ENCODE data around the gene AGRN. TPM values are rescaled to one million over a fixed set of nuclear protein-coding genes. Genes with fewer than 3 reads are reported as not detected.
A peak's percentile ranks its signal among the peaks of the same experiment; 100 is the strongest.

The AGRN gene
- total RNA-seq, 1 donor: 30.0 TPM

- Histone ChIP-seq H3K27ac (ENCODE audit: low read depth, low read length) (no peak overlapping the region), H4K20me1 (ENCODE audit: insufficient read depth, low read length) (no peaks in the 10 kb centered on the region), H3K4me1 (ENCODE audit: insufficient read depth, low read length) (peaks cover 4% of the 10 kb centered on the region), H3K4me2 (ENCODE audit: insufficient read depth, low read length) (no peak overlapping the region), H3K36me3 (ENCODE audit: insufficient read depth, low read length) (no peaks in the 10 kb centered on the region), H3K4me3 (ENCODE audit: insufficient read depth, low read length) (no peak overlapping the region), H2AFZ (ENCODE audit: low read length) (no peak overlapping the region), H3K79me2 (ENCODE audit: insufficient read depth, low read length) (no peaks in the 10 kb centered on the region), H3K27me3 (ENCODE audit: insufficient read depth, low read length) (peaks cover 48% of the 10 kb centered on the region), H3K9me3 (ENCODE audit: low read depth, low read length) (no peaks in the 10 kb centered on the region)
- TF ChIP-seq, protein P1, sequence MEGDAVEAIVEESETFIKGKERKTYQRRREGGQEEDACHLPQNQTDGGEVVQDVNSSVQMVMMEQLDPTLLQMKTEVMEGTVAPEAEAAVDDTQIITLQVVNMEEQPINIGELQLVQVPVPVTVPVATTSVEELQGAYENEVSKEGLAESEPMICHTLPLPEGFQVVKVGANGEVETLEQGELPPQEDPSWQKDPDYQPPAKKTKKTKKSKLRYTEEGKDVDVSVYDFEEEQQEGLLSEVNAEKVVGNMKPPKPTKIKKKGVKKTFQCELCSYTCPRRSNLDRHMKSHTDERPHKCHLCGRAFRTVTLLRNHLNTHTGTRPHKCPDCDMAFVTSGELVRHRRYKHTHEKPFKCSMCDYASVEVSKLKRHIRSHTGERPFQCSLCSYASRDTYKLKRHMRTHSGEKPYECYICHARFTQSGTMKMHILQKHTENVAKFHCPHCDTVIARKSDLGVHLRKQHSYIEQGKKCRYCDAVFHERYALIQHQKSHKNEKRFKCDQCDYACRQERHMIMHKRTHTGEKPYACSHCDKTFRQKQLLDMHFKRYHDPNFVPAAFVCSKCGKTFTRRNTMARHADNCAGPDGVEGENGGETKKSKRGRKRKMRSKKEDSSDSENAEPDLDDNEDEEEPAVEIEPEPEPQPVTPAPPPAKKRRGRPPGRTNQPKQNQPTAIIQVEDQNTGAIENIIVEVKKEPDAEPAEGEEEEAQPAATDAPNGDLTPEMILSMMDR (IDR thresholded peaks at IDR 0.05; ENCODE audit: extremely low read depth, low read depth, low read length): no peak
- DNase-seq (ENCODE audit: insufficient read length, low spot score, missing footprints): peak; percentile 80
These were observed 21.8 kb upstream of the AGRN start for GRCh38 chr1:997993-998744.

- H2AFZ ChIP-seq (ENCODE audit: low read length): no peak overlapping the region
- no peak overlapping the region for H3K27ac ChIP-seq (ENCODE audit: low read depth, low read length)
- peaks cover 4% of the 10 kb centered on the region for H3K4me1 ChIP-seq (ENCODE audit: insufficient read depth, low read length)
These were observed 21.2 kb upstream of the AGRN start for GRCh38 chr1:998745-998994.

GRCh38 chr1:998995-999724 is 20.8 kb upstream of the AGRN start:
- Histone ChIP-seq H3K27ac (ENCODE audit: low read depth, low read length) (no peak overlapping the region), H3K27me3 (ENCODE audit: insufficient read depth, low read length) (peaks cover 48% of the 10 kb centered on the region), H3K4me3 (ENCODE audit: insufficient read depth, low read length) (peak overlapping the region; percentile 60), H4K20me1 (ENCODE audit: insufficient read depth, low read length) (no peaks in the 10 kb centered on the region), H2AFZ (ENCODE audit: low read length) (no peak overlapping the region), H3K4me1 (ENCODE audit: insufficient read depth, low read length) (peaks cover 4% of the 10 kb centered on the region), H3K4me2 (ENCODE audit: insufficient read depth, low read length) (peak overlapping the region; percentile 32), H3K79me2 (ENCODE audit: insufficient read depth, low read length) (no peaks in the 10 kb centered on the region), H3K9me3 (ENCODE audit: low read depth, low read length) (no peaks in the 10 kb centered on the region), H3K36me3 (ENCODE audit: insufficient read depth, low read length) (no peaks in the 10 kb centered on the region)
- TF ChIP-seq, protein P1 (IDR thresholded peaks at IDR 0.05; ENCODE audit: extremely low read depth, low read depth, low read length): no peak
- peak; percentile 90 for DNase-seq (ENCODE audit: insufficient read length, low spot score, missing footprints)

More at GRCh38 chr1:998745-998994, 21.2 kb upstream of the AGRN start:
- no peak for DNase-seq (ENCODE audit: insufficient read length, low spot score, missing footprints)
- H3K79me2 ChIP-seq (ENCODE audit: insufficient read depth, low read length): no peaks in the 10 kb centered on the region
- H3K4me3 ChIP-seq (ENCODE audit: insufficient read depth, low read length): peak overlapping the region; percentile 60
- peaks cover 48% of the 10 kb centered on the region for H3K27me3 ChIP-seq (ENCODE audit: insufficient read depth, low read length)
- H3K4me2 ChIP-seq (ENCODE audit: insufficient read depth, low read length): peak overlapping the region; percentile 32
- TF ChIP-seq, protein P1 (IDR thresholded peaks at IDR 0.05; ENCODE audit: extremely low read depth, low read depth, low read length): no peak
- no peaks in the 10 kb centered on the region for H4K20me1 ChIP-seq (ENCODE audit: insufficient read depth, low read length)
- no peaks in the 10 kb centered on the region for H3K36me3 ChIP-seq (ENCODE audit: insufficient read depth, low read length)
- H3K9me3 ChIP-seq (ENCODE audit: low read depth, low read length): no peaks in the 10 kb centered on the region

DNA sequence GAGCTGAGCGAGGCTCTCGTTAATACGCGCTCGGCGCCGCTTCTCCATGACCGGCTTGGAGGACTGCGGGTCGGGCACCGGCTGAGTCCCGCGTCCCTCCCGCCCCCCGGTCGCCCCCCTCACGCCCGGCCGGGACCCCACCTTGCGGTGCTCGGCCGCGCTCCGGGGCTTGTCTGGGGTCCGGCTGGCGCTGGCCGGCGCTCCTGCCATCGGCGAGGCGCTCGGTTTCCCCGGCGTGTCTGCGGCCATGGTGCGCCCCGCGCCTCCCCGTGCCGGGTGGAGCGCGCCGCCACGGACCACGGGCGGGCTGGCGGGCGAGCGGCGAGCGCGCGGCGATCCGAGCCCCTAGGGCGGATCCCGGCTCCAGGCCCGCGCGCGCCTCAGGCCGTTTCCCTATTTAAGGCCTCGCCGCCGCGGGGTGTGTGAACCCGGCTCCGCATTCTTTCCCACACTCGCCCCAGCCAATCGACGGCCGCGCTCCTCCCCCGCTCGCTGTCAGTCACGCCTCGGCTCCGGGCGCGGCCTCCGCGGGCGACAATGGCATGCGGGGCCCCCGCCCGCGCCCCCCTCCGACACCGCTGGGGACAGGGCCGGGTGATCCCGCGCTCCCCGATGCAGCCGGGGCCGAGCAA is 20.1 kb upstream of the AGRN start, which contains the start of gene HES4:
TSS of gene HES4 (minus strand) at position 373 of the 632 bp plus-strand sequence. CDS start at position 249, 124 bp downstream.
- Histone ChIP-seq H3K9me3 (ENCODE audit: low read depth, low read length) (no peaks in the 10 kb centered on the region), H3K36me3 (ENCODE audit: insufficient read depth, low read length) (no peaks in the 10 kb centered on the region), H3K4me3 (ENCODE audit: insufficient read depth, low read length) (peak within 1 kb of the TSS; percentile 60), H3K79me2 (ENCODE audit: insufficient read depth, low read length) (no peaks in the 10 kb centered on the region), H3K27ac (ENCODE audit: low read depth, low read length) (peak within 1 kb of the TSS; percentile 41), H3K4me2 (ENCODE audit: insufficient read depth, low read length) (peak within 1 kb of the TSS; percentile 59), H3K27me3 (ENCODE audit: insufficient read depth, low read length) (peaks cover 50% of the 10 kb centered on the region), H3K4me1 (ENCODE audit: insufficient read depth, low read length) (peaks cover 4% of the 10 kb centered on the region), H4K20me1 (ENCODE audit: insufficient read depth, low read length) (no peaks in the 10 kb centered on the region), H2AFZ (ENCODE audit: low read length) (peak within 1 kb of the TSS; percentile 22)
- DNase-seq (ENCODE audit: insufficient read length, low spot score, missing footprints): peak; percentile 99
- TF ChIP-seq, protein P1 (IDR thresholded peaks at IDR 0.05; ENCODE audit: extremely low read depth, low read depth, low read length): no peak

Data from osteoblast (primary cell).